Hepatocyte (in vitro differentiated cells): ENCODE results near the gene KIAA0408. TPM values are rescaled to one million over a fixed set of nuclear protein-coding genes. Genes with fewer than 3 reads are reported as not detected.
A peak's percentile ranks its signal among the peaks of the same experiment; 100 is the strongest.

Experiments
- DNase-seq: peaks from one replicate; pipeline ENCODE4 v3.0.0-alpha.2; 2016; ENCODE audit warnings: low spot score
- H2AFZ ChIP-seq: fragments of 200-600 bp; sonication (generic); 2 replicates; pipeline ENCODE4 v1.6.0; 2016; ENCODE audit warnings: antibody characterized with exemption, mild to moderate bottlenecking
- H3K27ac ChIP-seq: fragments of 200-600 bp; sonication (generic); 2 replicates; pipeline ENCODE4 v1.5.1; 2016; ENCODE audit warnings: mild to moderate bottlenecking
- H3K27me3 ChIP-seq: fragments of 200-600 bp; sonication (generic); 2 replicates; pipeline ENCODE4 v1.6.1; 2016
- H3K36me3 ChIP-seq: fragments of 200-600 bp; sonication (generic); replicated peaks from 2 replicates; pipeline ENCODE4 v1.5.1; 2016; ENCODE audit warnings: low read depth; ENCODE audit not compliant: insufficient read depth
- H3K4me1 ChIP-seq: fragments of 200-600 bp; sonication (generic); 2 replicates; pipeline ENCODE4 v1.5.1; 2016; ENCODE audit warnings: mild to moderate bottlenecking, moderate library complexity; ENCODE audit not compliant: insufficient read depth
- H3K4me2 ChIP-seq: fragments of 200-600 bp; sonication (generic); 2 replicates; pipeline ENCODE4 v1.6.0; 2016
- H3K4me3 ChIP-seq: fragments of 200-600 bp; sonication (generic); 2 replicates; pipeline ENCODE4 v1.5.1; 2016; ENCODE audit warnings: mild to moderate bottlenecking
- H3K79me2 ChIP-seq: fragments of 200-600 bp; sonication (generic); 2 replicates; pipeline ENCODE4 v1.6.0; 2017; ENCODE audit warnings: mild to moderate bottlenecking
- H3K9me2 ChIP-seq: fragments of 200-600 bp; sonication (generic); replicated peaks from 2 replicates; pipeline ENCODE4 v1.6.0; 2017; ENCODE audit warnings: mild to moderate bottlenecking; ENCODE audit not compliant: insufficient read depth
- H3K9me3 ChIP-seq: fragments of 200-600 bp; sonication (generic); 2 replicates; pipeline ENCODE4 v1.5.1; 2016; ENCODE audit warnings: low read depth, mild to moderate bottlenecking
- H4K20me1 ChIP-seq: fragments of 200-600 bp; sonication (generic); 2 replicates; pipeline ENCODE4 v1.6.0; 2016; ENCODE audit warnings: mild to moderate bottlenecking; ENCODE audit not compliant: insufficient read depth, poor library complexity, severe bottlenecking
- CTCF ChIP-seq: fragments of 200-600 bp; sonication (generic); IDR thresholded peaks from 2 replicates; pipeline ENCODE4 v1.5.1; 2016; ENCODE audit warnings: antibody characterized with exemption, mild to moderate bottlenecking; ENCODE audit not compliant: poor library complexity
- EZH2 ChIP-seq: fragments of 200-600 bp; sonication (generic); IDR thresholded peaks from 2 replicates; pipeline ENCODE4 v1.6.1; 2016; ENCODE audit warnings: antibody characterized with exemption, mild to moderate bottlenecking, borderline replicate concordance
- EZH2phosphoT487 ChIP-seq: fragments of 200-600 bp; sonication (generic); IDR thresholded peaks from one replicate; pipeline ENCODE4 v1.6.1; 2018; ENCODE audit warnings: antibody characterized with exemption, mild to moderate bottlenecking, low read depth, moderate library complexity; ENCODE audit not compliant: unreplicated experiment, severe bottlenecking
- WGBS: methylation state at CpG from one replicate; pipeline ENCODE4 v1.1.6; 2016; ENCODE audit warnings: low lambda C conversion rate; ENCODE audit errors: missing lambda C conversion rate; 5-methylcytosine and 5-hydroxymethylcytosine counted together
- polyA plus RNA-seq: library from polyadenylated mRNA; unstranded; fragments of >200 nt; fragmentation: Nextera tagmentation; extraction: Ambion mirVana; gene quantifications from 2 replicates; pipeline ENCODE4 v1.2.1, GENCODE V29; 2016
- total RNA-seq: library from RNA; depleted of rRNA; stranded (reverse); fragments of >200 nt; gene quantifications from 2 replicates; pipeline ENCODE4 v1.2.3, GENCODE V29; 2014

KIAA0408 gene
- total and polyA plus RNA-seq, 2 experiments from 2014 or later, result 2.1 to 7.4 TPM

DNA sequence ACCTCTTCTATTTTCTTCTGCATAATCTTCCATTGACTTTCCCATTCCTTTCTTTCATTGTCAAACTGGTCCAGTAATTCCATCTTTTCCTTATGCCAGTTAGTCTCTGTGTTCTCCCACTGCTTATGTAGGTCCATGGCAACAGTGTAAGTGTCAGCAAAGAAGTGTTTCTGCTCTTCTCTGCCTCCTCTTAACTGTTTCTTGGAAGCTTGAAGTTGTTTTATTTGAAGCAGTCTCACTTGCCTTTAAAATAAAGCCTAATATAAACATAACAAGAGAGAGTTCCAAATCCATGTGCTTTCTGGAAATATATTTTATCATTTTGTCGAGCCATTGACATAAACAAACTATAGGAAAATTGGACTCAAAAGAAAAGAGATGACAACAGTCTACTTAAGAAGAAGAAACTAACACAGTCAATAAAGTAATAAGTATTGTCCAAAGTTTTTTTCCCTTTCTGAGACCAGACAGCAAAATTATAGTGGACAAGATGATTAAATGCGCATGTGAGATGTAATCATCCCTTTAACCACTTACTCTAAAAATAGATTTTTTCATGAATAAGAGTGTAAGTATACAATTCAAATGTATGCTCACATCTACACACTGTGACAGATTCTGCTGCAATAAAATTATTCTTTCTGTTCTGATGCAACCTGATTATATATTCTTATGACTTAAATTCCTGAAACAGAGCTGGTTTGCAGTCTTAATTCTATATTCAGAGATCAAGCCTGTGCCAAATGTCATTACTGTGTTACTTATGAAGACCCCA lies 5.2 kb downstream of the KIAA0408 start:
- WGBS, result 62% methylated on average over 2 of the region's 2 CpGs
- Histone ChIP-seq H3K4me3 (no peak overlapping the region), H3K27me3 (no peaks in the 10 kb centered on the region), H4K20me1 (no peaks in the 10 kb centered on the region), H3K27ac (peak overlapping the region; percentile 16), H3K4me2 (peak overlapping the region; percentile 7), H2AFZ (no peak overlapping the region), H3K36me3 (no peaks in the 10 kb centered on the region), H3K79me2 (no peaks in the 10 kb centered on the region), H3K9me2 (no peaks in the 10 kb centered on the region), H3K4me1 (peaks cover 3% of the 10 kb centered on the region), H3K9me3 (no peaks in the 10 kb centered on the region)
- no peak for DNase-seq
- TF ChIP-seq EZH2 (no peak), CTCF (no peak), EZH2phosphoT487 (no peak)

DNA sequence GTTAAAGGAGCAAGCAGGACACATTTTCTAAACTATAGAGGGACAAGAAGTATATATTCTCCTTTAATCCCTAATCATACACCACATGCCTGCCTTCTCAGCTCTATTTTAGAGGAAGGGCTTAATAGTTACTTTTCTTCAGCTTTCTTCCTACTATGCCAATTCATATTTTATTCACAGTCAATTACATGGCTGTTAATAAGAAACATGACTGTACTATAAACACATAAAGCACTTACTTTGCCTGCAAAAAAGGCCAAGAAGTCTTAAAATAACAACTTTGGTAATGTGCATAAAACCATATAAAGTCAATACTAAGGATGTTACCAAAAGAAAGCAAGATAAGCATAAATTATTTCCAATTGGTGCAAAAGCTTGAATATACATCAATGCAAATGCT lies 6.4 kb downstream of the KIAA0408 start:
- H3K36me3 ChIP-seq, result no peaks in the 10 kb centered on the region
- no peak for DNase-seq
- H3K9me3 ChIP-seq, result no peaks in the 10 kb centered on the region
- H2AFZ ChIP-seq, result no peak overlapping the region
- peak overlapping the region; percentile 7 for H3K4me2 ChIP-seq
- no peaks in the 10 kb centered on the region for H4K20me1 ChIP-seq
- H3K79me2 ChIP-seq, result no peaks in the 10 kb centered on the region
- no peaks in the 10 kb centered on the region for H3K9me2 ChIP-seq
- H3K4me3 ChIP-seq, result no peak overlapping the region
- no peaks in the 10 kb centered on the region for H3K27me3 ChIP-seq
- no peak for TF ChIP-seq CTCF
- TF ChIP-seq EZH2phosphoT487, result no peak
- TF ChIP-seq EZH2, result no peak
- no peak overlapping the region for H3K27ac ChIP-seq
- peaks cover 3% of the 10 kb centered on the region for H3K4me1 ChIP-seq

DNA sequence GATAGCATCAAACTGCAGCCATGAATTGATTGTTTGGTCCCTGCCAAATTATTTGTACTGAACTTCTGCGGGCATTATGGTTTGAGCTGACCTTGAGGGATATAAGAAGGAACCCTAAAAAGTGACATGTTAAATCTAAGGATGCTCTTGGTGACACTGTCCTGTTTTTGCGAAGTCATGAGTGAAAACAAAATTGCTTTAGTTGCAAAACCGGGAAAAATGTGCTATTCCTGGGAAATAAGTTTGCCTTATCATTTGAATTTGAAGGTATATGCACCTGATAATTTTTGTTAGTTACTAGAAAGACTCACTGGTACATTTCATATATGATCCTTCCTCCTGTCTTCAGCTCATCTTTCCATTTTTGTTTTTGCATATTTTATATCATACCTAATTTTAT lies 7.8 kb downstream of the KIAA0408 start:
- no peaks in the 10 kb centered on the region for H3K9me3 ChIP-seq
- no peak overlapping the region for H3K4me3 ChIP-seq
- no peaks in the 10 kb centered on the region for H4K20me1 ChIP-seq
- no peaks in the 10 kb centered on the region for H3K27me3 ChIP-seq
- no peaks in the 10 kb centered on the region for H3K36me3 ChIP-seq
- no peak overlapping the region for H3K4me2 ChIP-seq
- WGBS, result 98% methylated on average over 3 of the region's 3 CpGs
- H2AFZ ChIP-seq, result no peak overlapping the region
- H3K9me2 ChIP-seq, result no peaks in the 10 kb centered on the region
- H3K4me1 ChIP-seq, result peaks cover 3% of the 10 kb centered on the region
- H3K79me2 ChIP-seq, result no peaks in the 10 kb centered on the region
- H3K27ac ChIP-seq, result no peak overlapping the region
- TF ChIP-seq CTCF, result no peak
- no peak for TF ChIP-seq EZH2phosphoT487
- no peak for TF ChIP-seq EZH2
- DNase-seq, result no peak

GRCh38 chr6:127447780-127448179 lies 11.4 kb downstream of the KIAA0408 start:
- H4K20me1 ChIP-seq, result no peaks in the 10 kb centered on the region
- H3K27ac ChIP-seq, result no peak overlapping the region
- no peak overlapping the region for H2AFZ ChIP-seq
- no peak for DNase-seq
- no peak for TF ChIP-seq EZH2phosphoT487
- H3K79me2 ChIP-seq, result no peaks in the 10 kb centered on the region
- H3K36me3 ChIP-seq, result no peaks in the 10 kb centered on the region
- no peaks in the 10 kb centered on the region for H3K9me2 ChIP-seq
- no peak overlapping the region for H3K4me3 ChIP-seq
- no peaks in the 10 kb centered on the region for H3K27me3 ChIP-seq
- no peak overlapping the region for H3K4me2 ChIP-seq
- no peaks in the 10 kb centered on the region for H3K4me1 ChIP-seq
- H3K9me3 ChIP-seq, result no peaks in the 10 kb centered on the region
